ENCODE data around the gene AS3MT.
A peak's percentile ranks its signal among the peaks of the same experiment; 100 is the strongest.

AS3MT gene

GRCh38 chr10:102917962-102918816, 48.9 kb downstream of the AS3MT start, which contains the start of gene CNNM2:
CNNM2 (plus strand) TSS chr10:102918294; CDS start chr10:102918481, 187 bp downstream.
- TF ChIP-seq, protein P1, sequence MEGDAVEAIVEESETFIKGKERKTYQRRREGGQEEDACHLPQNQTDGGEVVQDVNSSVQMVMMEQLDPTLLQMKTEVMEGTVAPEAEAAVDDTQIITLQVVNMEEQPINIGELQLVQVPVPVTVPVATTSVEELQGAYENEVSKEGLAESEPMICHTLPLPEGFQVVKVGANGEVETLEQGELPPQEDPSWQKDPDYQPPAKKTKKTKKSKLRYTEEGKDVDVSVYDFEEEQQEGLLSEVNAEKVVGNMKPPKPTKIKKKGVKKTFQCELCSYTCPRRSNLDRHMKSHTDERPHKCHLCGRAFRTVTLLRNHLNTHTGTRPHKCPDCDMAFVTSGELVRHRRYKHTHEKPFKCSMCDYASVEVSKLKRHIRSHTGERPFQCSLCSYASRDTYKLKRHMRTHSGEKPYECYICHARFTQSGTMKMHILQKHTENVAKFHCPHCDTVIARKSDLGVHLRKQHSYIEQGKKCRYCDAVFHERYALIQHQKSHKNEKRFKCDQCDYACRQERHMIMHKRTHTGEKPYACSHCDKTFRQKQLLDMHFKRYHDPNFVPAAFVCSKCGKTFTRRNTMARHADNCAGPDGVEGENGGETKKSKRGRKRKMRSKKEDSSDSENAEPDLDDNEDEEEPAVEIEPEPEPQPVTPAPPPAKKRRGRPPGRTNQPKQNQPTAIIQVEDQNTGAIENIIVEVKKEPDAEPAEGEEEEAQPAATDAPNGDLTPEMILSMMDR (IDR thresholded peaks at IDR 0.05; ENCODE audit: low read depth, low read length): no peak
- Histone ChIP-seq H3K4me3 (ENCODE audit: low read depth, low read length) (peak within 1 kb of the TSS; percentile 77), H3K27me3 (ENCODE audit: insufficient read depth, low read depth, severe bottlenecking) (no peaks in the 10 kb centered on the region), H3K36me3 (no peaks in the 10 kb centered on the region), H3K27ac (peak within 1 kb of the TSS; percentile 72), H3K9me3 (ENCODE audit: severe bottlenecking) (no peaks in the 10 kb centered on the region)
- DNase-seq: peak; percentile 100

- H3K36me3 ChIP-seq: no peaks in the 10 kb centered on the region
- H3K4me3 ChIP-seq (ENCODE audit: low read depth, low read length): peak overlapping the region; percentile 77
- no peak for DNase-seq
- H3K27me3 ChIP-seq (ENCODE audit: insufficient read depth, low read depth, severe bottlenecking): no peaks in the 10 kb centered on the region
- H3K9me3 ChIP-seq (ENCODE audit: severe bottlenecking): no peaks in the 10 kb centered on the region
- TF ChIP-seq, protein P1 (IDR thresholded peaks at IDR 0.05; ENCODE audit: low read depth, low read length): no peak
- peak overlapping the region; percentile 72 for H3K27ac ChIP-seq
These were observed 49.6 kb downstream of the AS3MT start for GRCh38 chr10:102918817-102919245.

- no peak for DNase-seq
- Histone ChIP-seq H3K27ac (no peak overlapping the region), H3K9me3 (ENCODE audit: severe bottlenecking) (no peaks in the 10 kb centered on the region), H3K36me3 (no peaks in the 10 kb centered on the region), H3K4me3 (ENCODE audit: low read depth, low read length) (peak overlapping the region; percentile 77), H3K27me3 (ENCODE audit: insufficient read depth, low read depth, severe bottlenecking) (no peaks in the 10 kb centered on the region)
- TF ChIP-seq, protein P1 (IDR thresholded peaks at IDR 0.05; ENCODE audit: low read depth, low read length): no peak
These were observed 50.1 kb downstream of the AS3MT start for GRCh38 chr10:102919246-102919959.

GRCh38 chr10:102919992-102920739, 50.9 kb downstream of the AS3MT start:
- TF ChIP-seq, protein P1 (IDR thresholded peaks at IDR 0.05; ENCODE audit: low read depth, low read length): no peak
- Histone ChIP-seq H3K4me3 (ENCODE audit: low read depth, low read length) (no peak overlapping the region), H3K9me3 (ENCODE audit: severe bottlenecking) (no peaks in the 10 kb centered on the region), H3K27me3 (ENCODE audit: insufficient read depth, low read depth, severe bottlenecking) (no peaks in the 10 kb centered on the region), H3K36me3 (no peaks in the 10 kb centered on the region), H3K27ac (no peak overlapping the region)
- no peak for DNase-seq

DNA sequence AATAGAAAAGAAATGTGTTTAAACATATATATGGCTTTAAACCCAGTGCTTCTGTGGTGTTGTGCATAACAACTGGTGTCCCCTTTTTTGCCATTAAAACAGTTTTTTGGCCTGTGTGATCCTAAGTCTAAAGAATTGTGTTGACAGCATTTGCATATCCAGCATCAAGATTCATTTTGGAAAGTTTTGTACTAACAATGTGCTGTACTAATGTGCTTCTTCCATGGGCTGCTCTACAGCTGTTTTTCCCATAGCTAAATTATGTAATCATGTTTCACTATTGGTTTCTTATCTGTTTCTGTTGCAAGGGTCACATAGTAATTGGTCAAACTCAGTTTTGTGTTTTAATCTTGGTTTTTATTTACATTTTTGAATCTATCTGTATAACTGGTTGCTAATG, 54.3 kb downstream of the AS3MT start:
- TF ChIP-seq, protein P1 (IDR thresholded peaks at IDR 0.05; ENCODE audit: low read depth, low read length): no peak
- Histone ChIP-seq H3K36me3 (no peaks in the 10 kb centered on the region), H3K9me3 (ENCODE audit: severe bottlenecking) (peaks cover 2% of the 10 kb centered on the region), H3K27ac (no peak overlapping the region), H3K4me3 (ENCODE audit: low read depth, low read length) (no peak overlapping the region), H3K27me3 (ENCODE audit: insufficient read depth, low read depth, severe bottlenecking) (no peaks in the 10 kb centered on the region)
- no peak for DNase-seq
